Bone marrow (tissue), 2 donors: ENCODE measurements around the gene KCNG2.

ENCODE experiments used
- DNase-seq, 2 donors: peaks; one replicate each; lab custom pipeline; 2025; lab: John Stamatoyannopoulos, UW

Gene KCNG2

DNA sequence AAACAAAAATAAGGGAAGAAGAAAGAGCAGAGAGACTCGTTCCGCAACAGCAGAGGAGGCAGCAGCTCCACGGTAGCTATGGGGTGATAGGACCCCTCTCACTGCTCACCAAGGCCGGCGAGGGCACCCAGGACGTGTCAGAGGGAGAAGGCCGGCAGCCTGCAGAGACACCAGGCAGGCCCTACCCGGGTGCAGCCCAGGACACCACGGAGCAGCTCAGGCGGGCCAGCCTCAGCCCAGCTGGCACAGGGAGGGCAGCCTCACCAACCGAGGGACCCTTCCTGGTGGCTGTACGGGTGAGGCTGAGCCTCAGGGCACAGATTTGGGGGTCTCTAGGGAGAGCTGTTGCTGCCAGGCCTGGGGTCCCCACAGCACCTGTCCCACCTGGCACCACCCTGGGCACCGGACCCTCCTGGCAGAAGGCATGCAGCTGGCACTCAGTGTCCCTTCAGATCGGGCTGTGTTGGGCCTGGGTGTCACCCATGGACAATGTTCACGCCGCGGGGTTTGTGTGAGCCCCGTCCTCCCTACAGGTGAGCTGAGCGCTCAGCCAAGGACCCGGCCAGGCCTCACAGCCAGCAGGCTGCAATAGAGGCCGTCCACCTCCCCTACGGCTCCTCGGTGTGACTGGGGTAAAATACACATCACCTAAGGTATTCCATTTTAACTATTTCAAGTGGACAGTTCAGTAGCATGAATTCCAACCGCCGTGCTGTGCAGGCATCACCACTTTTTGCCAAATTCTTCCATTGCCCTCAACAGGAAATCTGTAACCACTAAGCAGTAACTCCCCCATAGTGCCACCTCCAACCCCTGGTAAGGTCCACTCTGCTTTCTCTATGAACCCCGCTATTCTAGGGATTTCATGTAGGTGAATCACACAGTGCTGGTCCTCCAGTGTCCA is 21.6 kb downstream of the KCNG2 start:
- DNase-seq: no peak

DNA sequence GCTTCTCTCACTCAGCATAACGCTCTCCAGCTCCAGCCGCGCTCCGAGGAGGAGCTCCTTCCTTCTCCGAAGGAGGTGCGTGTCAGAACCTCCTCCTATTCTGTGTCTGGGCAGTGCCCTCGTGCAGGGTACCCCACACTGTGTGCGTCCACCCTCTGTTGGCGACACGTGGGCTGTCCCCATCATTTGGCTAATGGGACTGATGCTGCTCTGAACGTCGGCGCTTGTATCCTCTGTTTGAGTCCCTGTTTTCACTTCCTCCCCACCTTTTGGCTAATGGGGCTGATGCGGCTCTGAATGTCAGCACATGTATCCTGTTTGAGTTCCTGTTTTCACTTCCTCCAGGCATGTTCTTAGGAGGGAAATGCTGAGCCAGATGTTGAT is 22.2 kb downstream of the KCNG2 start:
- DNase-seq: peak in 1 of 2 donors; percentile 83

DNA sequence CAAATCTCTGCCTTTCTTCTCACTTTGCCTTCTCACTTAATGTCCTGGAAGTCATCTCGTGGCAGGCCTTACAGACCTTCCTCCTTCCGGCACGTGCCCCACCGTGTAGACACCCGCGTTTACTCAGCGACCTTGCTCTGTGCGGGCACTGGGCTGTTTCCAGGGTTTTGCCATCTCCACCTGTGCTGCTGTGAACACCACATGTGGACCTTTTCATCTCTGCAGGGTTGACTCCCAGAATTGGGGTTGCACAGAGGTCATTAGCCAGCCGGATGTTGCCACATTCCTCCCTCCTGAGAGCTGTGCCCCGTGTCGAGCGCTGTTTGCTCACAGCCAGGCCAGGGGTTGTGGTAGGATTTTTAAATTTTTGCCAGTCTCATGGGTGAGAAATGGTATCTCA is 25.4 kb downstream of the KCNG2 start:
- no peak for DNase-seq

DNA sequence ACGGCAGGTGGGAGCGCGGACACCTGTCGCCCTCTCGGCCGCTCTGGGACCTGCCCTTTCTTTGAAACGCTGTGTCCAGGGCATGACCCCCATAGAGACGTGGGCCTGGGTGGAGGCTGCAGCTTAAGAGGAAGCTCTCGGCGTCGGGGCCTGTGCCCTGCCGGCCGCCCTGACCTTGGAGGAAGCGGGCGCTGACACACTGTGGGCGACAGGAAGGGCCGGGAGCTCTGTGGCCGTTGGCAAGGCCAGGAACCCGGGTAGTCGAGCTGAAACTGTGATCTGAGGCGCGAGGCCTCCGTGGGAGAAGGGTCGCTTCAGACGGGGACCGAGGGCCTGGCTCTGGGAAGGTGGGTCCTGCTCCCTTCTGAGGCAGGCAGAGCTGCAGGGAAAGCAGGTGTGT is 28.2 kb downstream of the KCNG2 start:
- no peak for DNase-seq

DNA sequence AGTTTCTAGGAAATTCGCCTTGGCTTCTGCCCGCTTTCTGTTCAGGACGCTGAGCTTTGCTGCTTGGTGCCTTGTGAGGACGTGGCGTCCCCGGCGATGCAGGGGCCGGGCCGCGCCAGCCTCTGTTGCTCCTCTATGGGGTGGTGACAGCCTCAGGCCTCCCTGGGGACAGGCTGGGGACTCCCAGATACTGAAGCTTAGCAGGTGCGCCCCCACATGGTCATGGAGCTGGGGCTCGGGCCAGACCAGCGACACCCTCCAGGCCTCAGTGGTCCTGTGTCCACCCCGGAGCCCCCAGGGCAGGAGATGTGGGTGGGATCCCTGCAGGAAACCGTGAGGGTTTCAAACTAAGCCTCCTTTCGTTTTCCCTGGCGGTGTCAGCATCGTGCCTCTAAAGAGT is 29.2 kb downstream of the KCNG2 start:
- DNase-seq: no peak

DNA sequence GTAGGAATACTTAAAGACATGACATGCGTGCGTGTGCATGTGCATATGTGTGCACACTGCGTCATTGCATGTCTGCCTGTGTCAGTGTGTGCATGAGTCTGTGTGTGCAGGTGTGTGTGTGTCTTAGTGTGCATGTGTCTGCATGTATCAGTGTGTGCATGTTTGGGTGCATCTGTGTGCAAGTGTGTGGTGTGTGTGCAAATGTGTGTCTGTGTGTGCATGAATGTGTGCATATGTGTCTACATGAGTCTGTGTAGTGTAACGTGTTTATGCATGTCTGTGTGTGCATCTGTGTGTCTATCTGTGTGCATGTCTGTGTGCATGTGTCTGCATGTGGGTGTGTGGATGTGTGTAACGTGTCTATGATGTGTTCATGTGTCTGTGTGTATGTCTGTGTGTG is 30.5 kb downstream of the KCNG2 start:
- no peak for DNase-seq

DNA sequence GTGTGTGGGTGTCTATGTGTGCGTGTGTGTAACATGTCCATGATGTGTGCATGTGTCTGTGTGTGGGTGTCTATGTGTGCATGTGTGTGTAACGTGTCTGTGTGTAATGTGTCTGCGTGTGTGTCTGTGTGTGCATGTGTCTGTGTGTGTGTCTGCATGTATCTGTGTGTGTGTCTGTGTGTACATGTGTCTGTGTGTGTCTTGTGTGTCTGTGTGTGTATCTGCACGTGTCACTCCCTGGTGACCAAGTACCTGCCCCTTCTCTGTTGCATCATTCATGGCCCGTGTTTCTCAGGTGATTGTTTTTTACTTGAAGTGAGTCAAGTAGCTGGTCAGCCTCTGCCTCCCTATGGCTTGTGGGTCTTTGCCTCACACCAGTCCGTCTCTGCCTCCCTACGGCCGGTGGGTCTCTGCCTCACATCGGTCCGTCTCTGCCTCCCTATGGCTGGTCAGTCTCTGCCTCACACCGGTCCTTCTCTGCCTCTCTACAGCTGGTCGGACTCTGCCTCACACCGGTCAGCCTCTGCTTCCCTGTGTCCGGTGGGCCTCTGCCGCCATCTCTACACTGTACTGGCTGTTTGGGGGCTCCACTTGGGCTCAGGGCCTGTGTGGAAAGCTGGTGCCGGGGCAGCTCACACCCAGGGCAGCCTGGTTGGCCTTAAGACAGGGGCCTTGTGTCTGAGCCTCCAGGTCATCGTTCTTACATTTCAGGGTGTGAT is 31.6 kb downstream of the KCNG2 start:
- DNase-seq: no peak

DNA sequence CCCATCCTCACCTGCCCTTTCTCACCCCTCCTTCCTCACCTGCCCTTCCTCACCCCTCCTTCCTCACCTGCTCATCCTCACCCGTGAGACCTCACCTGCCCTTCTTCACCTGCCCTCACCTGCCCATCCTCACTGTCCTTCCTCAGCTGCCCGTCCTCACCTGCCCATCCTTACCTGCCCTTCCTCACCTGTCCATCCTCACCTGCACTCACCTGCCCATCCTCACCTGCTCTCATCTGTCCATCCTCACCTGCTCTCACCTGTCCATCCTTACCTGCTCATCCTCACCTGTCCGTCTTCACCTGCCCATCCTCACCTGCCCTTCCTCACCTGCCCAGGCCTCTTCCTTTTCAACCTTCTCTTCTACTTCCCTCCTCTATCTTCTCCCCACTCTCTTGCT is 34.4 kb downstream of the KCNG2 start:
- DNase-seq: no peak

DNA sequence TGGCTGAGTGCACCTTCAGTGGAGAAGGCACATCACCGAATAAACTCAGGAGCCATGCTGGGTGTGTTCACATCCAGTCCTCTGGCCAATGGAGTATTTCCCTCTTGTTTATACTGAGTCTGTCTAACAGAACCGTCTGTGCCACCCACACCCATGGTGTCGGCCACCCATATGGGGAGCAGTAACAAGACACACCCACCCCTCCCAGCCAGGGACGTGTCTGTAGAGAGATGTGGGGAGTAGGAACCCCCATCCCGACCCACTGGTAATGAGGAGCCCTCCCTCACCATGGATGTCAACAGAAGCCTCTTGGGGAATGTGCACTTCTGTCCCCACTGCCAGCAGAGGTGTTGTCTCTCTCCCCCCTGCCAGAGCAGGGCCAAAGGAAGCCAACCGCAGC is 37.1 kb downstream of the KCNG2 start:
- no peak for DNase-seq

DNA sequence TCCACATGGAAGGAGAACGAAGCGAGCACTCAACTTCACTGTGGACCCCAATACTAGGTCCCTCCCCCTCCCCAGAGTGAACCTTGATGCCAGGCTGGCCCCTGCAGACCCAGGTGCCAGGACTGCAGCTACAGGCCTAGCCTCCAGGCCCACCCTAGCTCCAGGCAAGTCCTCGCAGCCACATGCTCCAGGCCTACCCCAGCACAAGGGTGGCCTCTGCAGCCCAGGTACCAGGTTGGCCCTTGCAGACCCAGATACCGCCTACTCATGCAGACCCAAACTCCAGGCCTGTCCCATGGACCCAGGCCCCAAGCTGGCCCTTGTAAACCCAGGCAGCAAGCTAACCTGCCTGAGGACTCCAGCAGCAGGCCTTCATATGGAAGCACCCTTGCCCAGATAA is 44.2 kb downstream of the KCNG2 start:
- no peak for DNase-seq

DNA sequence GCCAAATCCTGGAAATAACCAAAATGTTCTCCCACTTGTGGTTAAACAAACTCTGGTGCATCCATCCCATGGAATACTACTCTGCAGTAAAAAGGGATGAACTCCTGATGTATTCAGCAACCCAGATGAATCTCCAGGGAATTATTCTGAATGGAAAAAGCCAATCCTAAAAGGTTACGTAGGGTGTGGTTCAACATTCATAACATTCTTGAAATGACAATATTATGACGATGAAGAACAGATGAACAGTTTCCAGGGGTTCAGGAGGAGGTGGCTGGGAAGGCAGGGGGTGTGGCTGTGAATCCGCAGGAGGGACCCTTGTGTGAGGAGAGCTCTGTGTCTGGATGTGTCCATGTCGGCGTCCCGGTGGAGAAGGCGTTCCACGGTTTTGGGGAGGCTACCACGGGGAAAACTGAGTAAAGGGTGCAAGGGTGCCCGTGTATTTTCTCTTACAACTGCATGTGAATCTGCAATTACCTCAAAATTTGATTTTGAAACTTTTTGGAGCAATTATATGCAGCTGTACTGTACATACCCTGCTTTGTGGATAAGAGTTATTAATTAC is 47.3 kb downstream of the KCNG2 start:
- DNase-seq: no peak

DNA sequence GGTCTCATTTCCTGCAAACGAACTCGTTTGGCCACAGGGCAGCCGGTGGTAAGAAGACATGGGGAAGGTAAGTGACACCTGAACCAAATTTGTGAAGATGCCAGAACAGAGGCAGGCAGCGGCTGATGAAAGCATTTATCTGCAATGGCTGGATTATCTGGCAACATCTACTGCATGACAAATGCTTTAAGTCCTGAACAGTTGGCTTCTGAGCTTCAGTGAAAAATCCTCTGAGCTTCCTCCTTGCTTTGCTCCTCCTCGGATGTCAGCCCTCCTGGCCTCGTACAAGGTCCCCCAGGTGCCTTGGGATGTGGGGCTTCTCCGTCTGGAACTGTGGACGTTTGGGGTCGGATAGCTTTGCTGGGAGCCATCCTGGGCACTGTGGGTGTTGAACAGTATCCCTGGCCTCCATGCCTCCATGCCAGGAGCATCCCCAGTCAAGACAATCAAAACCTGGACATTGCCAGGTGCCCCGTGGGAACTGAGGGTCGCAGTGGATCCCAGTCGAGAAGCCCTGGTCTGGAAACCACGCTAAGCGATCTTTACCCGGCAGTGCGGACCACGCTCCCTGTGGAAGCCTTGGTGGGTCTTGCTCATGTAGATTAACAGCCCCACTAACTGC is 49.3 kb downstream of the KCNG2 start:
- no peak for DNase-seq

DNA sequence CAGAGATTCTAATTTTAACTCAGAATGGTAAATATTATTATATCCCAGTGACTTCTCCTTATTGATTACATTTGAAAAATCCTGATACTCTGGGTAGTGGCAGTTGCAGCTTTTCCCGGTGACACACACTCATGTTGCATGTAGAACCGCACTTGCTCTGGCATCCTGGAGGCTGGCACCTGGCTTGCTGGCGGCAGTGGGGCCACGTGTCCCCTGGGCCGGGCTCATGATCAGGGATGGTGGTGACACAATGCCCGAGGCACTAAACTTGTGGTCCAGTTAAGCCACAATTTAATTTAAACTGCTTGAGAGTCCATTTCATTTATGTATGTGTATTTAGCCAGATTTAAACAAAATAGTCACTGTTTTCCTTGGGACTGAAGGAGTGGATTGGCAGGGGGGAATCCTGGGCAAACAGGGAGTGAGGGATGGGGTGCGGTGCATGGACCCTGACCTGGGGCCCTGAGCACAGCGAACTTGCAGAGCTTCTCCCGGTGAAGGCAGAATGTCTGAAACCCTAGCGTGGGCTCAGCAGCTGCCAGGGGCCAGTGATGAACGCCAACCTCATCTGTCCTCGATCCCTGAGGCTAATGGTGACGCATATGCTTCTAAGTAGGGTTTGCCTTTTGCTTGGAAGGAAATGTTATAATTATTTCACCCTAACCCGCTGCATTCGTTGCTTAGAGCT is 50.0 kb downstream of the KCNG2 start:
- DNase-seq: no peak

DNA sequence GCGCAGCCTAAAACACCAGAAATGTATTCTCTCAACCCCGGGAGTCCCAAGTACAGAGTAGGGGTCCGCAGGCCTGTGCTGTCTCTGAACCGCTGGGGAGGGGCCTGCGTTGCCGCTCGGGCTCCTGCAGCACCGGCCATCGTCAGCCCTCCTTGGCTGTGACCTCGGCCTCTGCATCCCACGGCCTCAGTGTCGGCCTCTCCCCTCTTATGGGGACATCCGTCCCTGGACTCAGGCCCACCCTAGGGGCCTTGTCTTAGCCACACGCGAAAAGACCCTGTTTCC is 50.5 kb downstream of the KCNG2 start:
- DNase-seq: no peak

DNA sequence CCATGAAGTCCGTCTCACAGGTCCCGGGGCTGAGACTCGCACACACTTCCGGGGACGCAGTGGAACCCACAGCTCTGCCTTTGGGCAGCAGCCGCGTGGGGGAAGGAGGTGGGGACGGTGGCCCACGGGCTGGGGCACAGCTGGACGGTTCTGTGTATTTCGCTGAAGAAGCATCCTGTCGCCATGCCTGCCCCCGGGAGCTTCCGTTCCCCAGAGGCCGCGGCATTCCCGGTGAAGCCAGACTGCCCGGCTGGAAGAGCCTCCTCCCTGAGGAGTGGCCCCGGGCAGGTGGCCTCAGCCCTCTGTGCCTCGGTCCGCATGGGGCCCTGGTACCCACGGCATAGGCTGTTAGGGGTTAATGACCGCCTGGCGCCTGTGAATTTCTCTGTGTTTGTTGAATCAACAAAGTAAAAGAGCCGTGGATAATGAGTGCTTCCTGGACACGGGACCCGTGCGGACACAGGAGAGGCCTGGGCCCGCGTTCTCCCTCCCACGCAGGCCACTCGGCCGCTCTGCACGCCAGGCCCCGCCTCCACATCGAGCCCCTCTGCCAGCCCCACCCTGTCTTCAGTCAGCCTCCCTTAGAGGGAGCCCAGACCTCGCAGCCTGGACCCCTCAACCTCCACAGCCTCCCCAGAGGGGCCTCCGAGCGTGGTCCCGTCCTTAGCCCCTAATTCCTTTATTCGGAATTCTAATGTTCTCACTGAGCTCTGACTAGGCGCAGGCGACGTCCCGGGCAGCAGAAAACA is 51.0 kb downstream of the KCNG2 start:
- no peak for DNase-seq

DNA sequence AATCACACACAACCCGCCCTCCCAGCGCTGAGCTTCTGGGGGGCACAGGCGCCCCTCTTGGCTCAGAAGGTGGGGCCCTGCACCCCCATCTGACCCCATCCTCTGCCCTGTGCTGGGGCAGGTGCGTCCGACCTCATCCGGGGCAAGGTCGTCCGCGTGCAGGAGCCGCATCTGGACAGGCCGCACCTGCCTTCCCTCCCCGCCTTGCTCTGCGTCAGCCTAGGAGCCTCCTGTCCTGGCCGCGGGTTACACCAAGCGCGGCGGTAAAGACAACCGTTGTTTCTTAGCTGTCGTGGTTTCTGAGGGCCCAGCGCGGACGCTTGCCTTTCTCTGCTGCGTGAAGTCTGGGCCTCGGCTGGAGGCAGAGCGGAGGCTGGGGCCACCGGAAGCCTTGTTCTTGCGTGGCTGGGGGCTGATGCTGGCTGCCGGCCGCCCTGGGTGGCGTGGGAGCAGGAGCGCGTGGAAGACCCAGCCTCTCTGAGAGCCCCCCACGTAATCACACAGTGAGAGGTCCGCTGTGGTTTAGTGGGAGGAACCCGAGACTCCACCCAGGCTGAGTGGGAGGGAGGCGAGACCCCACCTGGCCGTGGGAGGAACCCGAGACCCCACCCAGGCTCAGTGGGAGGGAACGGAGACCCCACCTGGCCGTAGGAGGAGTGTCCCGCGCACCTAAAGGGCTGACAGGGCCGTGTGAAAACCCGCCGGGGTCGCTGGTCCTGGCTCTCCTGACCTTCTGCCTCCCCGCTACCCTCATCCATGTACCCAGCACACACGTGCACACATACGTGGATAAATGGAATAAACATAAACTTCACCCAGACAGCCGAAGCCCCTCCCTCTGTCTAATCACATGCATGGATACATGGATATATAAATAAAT is 51.8 kb downstream of the KCNG2 start:
- no peak for DNase-seq

DNA sequence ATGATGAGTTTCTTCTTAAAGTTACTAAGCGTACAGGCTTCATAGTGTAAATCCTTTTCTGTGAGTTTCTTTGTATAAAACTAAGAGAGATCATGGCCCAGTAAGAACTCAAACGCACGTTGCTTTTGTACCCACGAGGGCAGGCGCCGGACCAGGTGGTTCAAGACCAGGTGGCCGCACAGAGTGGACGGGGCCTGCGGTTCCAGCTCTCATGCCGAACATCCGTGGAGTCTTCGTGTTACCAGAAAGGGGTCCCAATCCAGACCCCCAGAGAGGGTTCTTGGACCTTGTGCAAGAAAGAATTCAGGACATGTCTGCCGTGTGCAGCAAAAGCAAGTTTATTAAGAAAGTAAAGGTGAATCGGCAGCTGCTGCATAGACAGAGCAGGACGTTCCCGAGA is 53.0 kb downstream of the KCNG2 start:
- DNase-seq: no peak

DNA sequence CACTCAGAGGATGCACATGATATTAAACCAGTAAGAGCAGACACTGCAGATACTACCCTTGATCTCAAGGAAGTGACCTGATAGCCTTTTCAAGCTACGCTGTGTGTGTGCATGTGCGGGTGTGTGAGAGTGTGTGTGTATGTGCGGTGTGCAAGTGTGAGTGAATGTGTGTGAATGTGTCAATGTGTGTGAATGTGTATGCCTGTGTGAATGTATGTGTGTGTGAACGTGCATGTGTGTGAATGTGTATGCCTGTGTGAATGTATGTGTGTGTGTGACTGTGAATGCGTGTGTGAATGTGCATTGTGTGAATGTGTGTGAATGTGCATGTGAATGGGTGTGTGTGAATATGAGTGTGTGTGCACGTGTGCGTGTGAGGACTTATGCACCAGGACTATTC is 53.8 kb downstream of the KCNG2 start:
- no peak for DNase-seq

DNA sequence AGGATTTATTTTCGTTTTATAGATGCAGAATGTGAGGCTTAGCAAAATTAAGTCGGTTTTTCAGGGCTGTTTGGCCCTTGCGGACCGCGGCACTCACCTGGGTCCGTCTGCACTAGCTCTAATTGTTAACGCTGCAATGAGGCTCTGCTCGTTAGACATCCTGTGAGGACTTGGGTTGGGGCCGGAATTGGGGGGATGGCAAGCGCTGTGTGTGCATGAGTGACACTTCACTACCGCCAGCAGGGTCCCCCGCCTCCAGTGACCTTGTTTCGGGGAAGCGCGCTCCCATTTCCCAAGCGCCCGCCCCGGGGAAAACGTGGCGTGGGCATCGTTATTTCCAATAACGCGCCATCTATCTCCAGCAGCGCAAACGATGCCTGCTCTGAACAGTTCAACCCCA is 54.2 kb downstream of the KCNG2 start:
- no peak for DNase-seq

DNA sequence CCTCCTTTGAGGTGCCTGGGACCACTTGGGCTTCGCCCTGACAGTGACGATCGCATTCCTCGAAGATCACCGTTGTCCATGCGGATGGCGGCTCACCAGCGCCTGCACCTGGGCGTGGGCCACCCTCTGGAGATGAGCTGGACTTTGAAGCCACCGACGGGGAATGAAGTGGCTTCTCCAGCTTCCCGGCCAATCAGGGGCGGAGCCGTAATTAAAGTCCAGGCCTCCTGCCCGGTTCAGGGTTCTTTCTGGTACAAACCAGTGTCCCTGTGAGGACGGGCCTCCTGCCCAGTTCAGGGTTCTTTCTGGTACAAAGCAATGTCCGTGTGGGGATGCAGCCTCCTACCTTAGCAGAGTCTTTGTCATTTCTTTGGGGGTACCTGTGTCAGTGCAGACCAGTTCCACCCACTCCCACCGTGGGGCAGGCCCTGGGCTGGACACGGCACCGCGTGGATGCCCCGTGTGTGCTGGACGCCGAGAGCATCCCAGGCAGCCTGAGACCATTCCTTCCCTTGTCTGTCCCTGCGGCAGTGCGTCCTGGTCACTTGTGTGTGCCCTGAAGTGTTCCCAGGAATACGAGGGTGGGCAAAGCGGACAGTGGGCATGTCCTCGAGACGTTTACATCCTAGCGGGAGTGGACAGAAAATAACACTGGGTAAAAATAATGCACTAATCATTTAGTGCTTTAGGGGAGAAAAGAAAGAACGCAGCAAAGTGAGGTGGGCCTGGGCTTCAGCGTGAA is 55.0 kb downstream of the KCNG2 start:
- DNase-seq: no peak
